ENCODE measurements around the gene COBL. TPM values are rescaled to one million over a fixed set of nuclear protein-coding genes. Genes with fewer than 3 reads are reported as not detected.

Gene COBL
- total RNA-seq, 1 experiment from 2014 or later, result 52.3 TPM

DNA sequence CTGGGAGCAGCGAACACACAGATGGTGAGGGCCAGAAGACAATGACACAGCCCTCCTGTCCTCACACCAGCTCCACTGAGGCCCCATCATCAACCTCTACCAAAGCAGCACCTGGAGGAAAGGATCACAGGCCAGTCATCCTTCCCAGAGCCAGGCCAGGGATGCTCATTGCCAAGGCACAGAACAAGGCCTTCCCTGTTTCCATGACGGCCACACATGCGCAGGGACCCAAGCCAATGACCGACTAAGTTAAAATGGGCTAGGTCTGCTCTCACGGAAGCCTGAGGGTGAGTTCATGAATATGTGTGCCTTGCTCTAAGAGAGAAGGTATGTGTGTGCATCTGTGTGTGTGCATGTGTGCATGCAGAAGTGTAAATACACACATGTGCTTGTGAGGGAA lies 39.6 kb downstream of the COBL start:
- no peak for DNase-seq
- no peaks in the 10 kb centered on the region for H3K23me2 ChIP-seq (ENCODE audit: insufficient read length, low read depth, low read length, poor library complexity, severe bottlenecking)
- peaks cover 4% of the 10 kb centered on the region; the same call in 1 of the 2 replicates for H3K79me2 ChIP-seq (ENCODE audit: insufficient read depth, low read length)
- H3K4me3 Mint-ChIP-seq, result no peak overlapping the region
- no peaks in the 10 kb centered on the region for H3K27me3 ChIP-seq (ENCODE audit: insufficient read depth, low read length)
- H3T11ph ChIP-seq (ENCODE audit: low read length), result no peak overlapping the region
- H3K27ac Mint-ChIP-seq, result no peak overlapping the region
- H2BK5ac ChIP-seq (ENCODE audit: insufficient read length, low read length), result no peak overlapping the region
- no peak overlapping the region for H3K9ac ChIP-seq (ENCODE audit: extremely low read depth, insufficient read length, low read length)
- H2BK12ac ChIP-seq (ENCODE audit: insufficient read length, low read depth, low read length), result no peak overlapping the region
- H3K4me2 ChIP-seq (ENCODE audit: insufficient read depth, insufficient read length, low read length), result no peak overlapping the region
- no peak overlapping the region for H3K4ac ChIP-seq (ENCODE audit: low read depth, low read length)
- H3K79me1 ChIP-seq (ENCODE audit: insufficient read depth, low read depth, low read length, poor library complexity, severe bottlenecking), result peaks cover 4% of the 10 kb centered on the region
- no peak overlapping the region for H3K27ac ChIP-seq (ENCODE audit: insufficient read length, low read depth, low read length)
- H2AFZ ChIP-seq (ENCODE audit: low read length), result no peak overlapping the region
- no peaks in the 10 kb centered on the region for H4K20me1 ChIP-seq (ENCODE audit: control insufficient read depth, insufficient read depth, insufficient read length)
- H3K56ac ChIP-seq (ENCODE audit: insufficient read length, low read depth, low read length), result no peak overlapping the region
- H4K91ac ChIP-seq (ENCODE audit: insufficient read length, low read depth, low read length), result no peak overlapping the region
- H3K27me3 Mint-ChIP-seq (ENCODE audit: low read depth), result no peaks in the 10 kb centered on the region
- H3K9me3 Mint-ChIP-seq, result no peaks in the 10 kb centered on the region
- no peak for TF ChIP-seq CTCF (conservative IDR thresholded peaks at IDR 0.05)
- H3K36me3 Mint-ChIP-seq (ENCODE audit: insufficient read depth in 1 of 3, low read depth in 3 of 3), result 0 out of 7 replicates have a peak, but pooled peaks cover 0 to 2% (median 0%) of the 10 kb centered on the region in 3 experiments
- H3K4me1 ChIP-seq (ENCODE audit: insufficient read depth, low read length), result peaks cover 5% of the 10 kb centered on the region; the same call in 1 of the 2 replicates
- no peak overlapping the region for H4K5ac ChIP-seq (ENCODE audit: insufficient read length, low read depth, low read length)
- H3K18ac ChIP-seq (ENCODE audit: insufficient read length, low read depth, low read length), result no peak overlapping the region
- no peak overlapping the region for H2BK15ac ChIP-seq (ENCODE audit: low read depth, low read length)
- no peak overlapping the region for H3K23ac ChIP-seq (ENCODE audit: insufficient read length, low read depth, low read length)
- WGBS (ENCODE audit: extremely low coverage, insufficient read length, low lambda C conversion rate), result no CpG with 5 or more reads among the region's 5 CpGs
- no peak overlapping the region for H2BK120ac ChIP-seq (ENCODE audit: low read depth, low read length, poor library complexity, severe bottlenecking)
- H4K8ac ChIP-seq (replicated peaks; ENCODE audit: insufficient read length, low read depth, low read length), result no peak overlapping the region
- H3K4me1 Mint-ChIP-seq, result peaks cover 60 to 63% of the 10 kb centered on the region in 2 experiments
- H3K14ac ChIP-seq (ENCODE audit: insufficient read depth, low read length), result no peak overlapping the region
- no peak overlapping the region for H2BK20ac ChIP-seq (ENCODE audit: low read depth, low read length, poor library complexity, severe bottlenecking)
- no peaks in the 10 kb centered on the region for H3K9me3 ChIP-seq (ENCODE audit: control insufficient read depth, low read depth, low read length)
- H2AK5ac ChIP-seq (ENCODE audit: insufficient read length, low read length), result no peak overlapping the region

Measured in H9 (cell line).